GM19193 (cell line): ENCODE data around the gene PPM1H.

Experiments used
- POLR2A ChIP-seq: IDR thresholded peaks from 4 replicates; pipeline ENCODE4 v1.6.1; 2011; ENCODE audit not compliant: insufficient read depth, insufficient read length; ENCODE audit errors: extremely low read depth

The PPM1H gene

GRCh38 chr12:62766496-62766895 is 168.5 kb downstream of the PPM1H start:
- no peak for TF ChIP-seq POLR2A

- TF ChIP-seq POLR2A = no peak
Observed at GRCh38 chr12:62763861-62764645, 170.9 kb downstream of the PPM1H start.

- TF ChIP-seq POLR2A = no peak
Observed at GRCh38 chr12:62763312-62763711, 171.6 kb downstream of the PPM1H start.

- no peak for TF ChIP-seq POLR2A
Observed at GRCh38 chr12:62762645-62763044, 172.3 kb downstream of the PPM1H start.

- TF ChIP-seq POLR2A = no peak
Observed at GRCh38 chr12:62761658-62762057, 173.3 kb downstream of the PPM1H start.

- TF ChIP-seq POLR2A = no peak
Observed at GRCh38 chr12:62760779-62761178, 174.2 kb downstream of the PPM1H start.

- TF ChIP-seq POLR2A = no peak
Observed at GRCh38 chr12:62758216-62758615, 176.7 kb downstream of the PPM1H start.

- no peak for TF ChIP-seq POLR2A
Observed at GRCh38 chr12:62757048-62757447, 177.9 kb downstream of the PPM1H start.

- TF ChIP-seq POLR2A = no peak
Observed at GRCh38 chr12:62754706-62755105, 180.2 kb downstream of the PPM1H start.

- TF ChIP-seq POLR2A = no peak
Observed at GRCh38 chr12:62751810-62752155, 183.2 kb downstream of the PPM1H start.

- TF ChIP-seq POLR2A = no peak
Observed at GRCh38 chr12:62750941-62751809, 183.8 kb downstream of the PPM1H start.

- no peak for TF ChIP-seq POLR2A
Observed at GRCh38 chr12:62749586-62749985, 185.4 kb downstream of the PPM1H start.

GRCh38 chr12:62748941-62749468 is 185.9 kb downstream of the PPM1H start:
- no peak for TF ChIP-seq POLR2A

- no peak for TF ChIP-seq POLR2A
Observed at GRCh38 chr12:62744551-62744950, 190.4 kb downstream of the PPM1H start.

GRCh38 chr12:62739266-62740015 is 195.5 kb downstream of the PPM1H start:
- no peak for TF ChIP-seq POLR2A

- no peak for TF ChIP-seq POLR2A
Observed at GRCh38 chr12:62738616-62739015, 196.3 kb downstream of the PPM1H start.

- no peak for TF ChIP-seq POLR2A
Observed at GRCh38 chr12:62738105-62738504, 196.8 kb downstream of the PPM1H start.
